Measurements from ENCODE around the gene CRYBB1. TPM values are rescaled to one million over a fixed set of nuclear protein-coding genes. Genes with fewer than 3 reads are reported as not detected.

Gene CRYBB1
- total RNA-seq, 1 experiment from 2014 or later = not detected

GRCh38 chr22:26555478-26555877 lies 62.3 kb downstream of the CRYBB1 start:
- TF ChIP-seq, protein P1, sequence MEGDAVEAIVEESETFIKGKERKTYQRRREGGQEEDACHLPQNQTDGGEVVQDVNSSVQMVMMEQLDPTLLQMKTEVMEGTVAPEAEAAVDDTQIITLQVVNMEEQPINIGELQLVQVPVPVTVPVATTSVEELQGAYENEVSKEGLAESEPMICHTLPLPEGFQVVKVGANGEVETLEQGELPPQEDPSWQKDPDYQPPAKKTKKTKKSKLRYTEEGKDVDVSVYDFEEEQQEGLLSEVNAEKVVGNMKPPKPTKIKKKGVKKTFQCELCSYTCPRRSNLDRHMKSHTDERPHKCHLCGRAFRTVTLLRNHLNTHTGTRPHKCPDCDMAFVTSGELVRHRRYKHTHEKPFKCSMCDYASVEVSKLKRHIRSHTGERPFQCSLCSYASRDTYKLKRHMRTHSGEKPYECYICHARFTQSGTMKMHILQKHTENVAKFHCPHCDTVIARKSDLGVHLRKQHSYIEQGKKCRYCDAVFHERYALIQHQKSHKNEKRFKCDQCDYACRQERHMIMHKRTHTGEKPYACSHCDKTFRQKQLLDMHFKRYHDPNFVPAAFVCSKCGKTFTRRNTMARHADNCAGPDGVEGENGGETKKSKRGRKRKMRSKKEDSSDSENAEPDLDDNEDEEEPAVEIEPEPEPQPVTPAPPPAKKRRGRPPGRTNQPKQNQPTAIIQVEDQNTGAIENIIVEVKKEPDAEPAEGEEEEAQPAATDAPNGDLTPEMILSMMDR (IDR thresholded peaks at IDR 0.05; ENCODE audit: unreplicated experiment) = no peak
- no TSS peak for BruUV-seq (replicated peaks)
- Mint-ChIP-seq H3K27me3 (ENCODE audit: unreplicated experiment) (no peaks in the 10 kb centered on the region), H3K27ac (ENCODE audit: unreplicated experiment) (no peak overlapping the region), H3K36me3 (ENCODE audit: insufficient read depth, unreplicated experiment) (no peaks in the 10 kb centered on the region), H3K4me3 (ENCODE audit: low read depth, unreplicated experiment) (no peak overlapping the region), H3K4me1 (ENCODE audit: low read depth, unreplicated experiment) (no peaks in the 10 kb centered on the region), H3K9me3 (ENCODE audit: low read depth, unreplicated experiment) (no peaks in the 10 kb centered on the region)
- intact Hi-C loops (cut with micrococcal nuclease; ENCODE audit: unreplicated experiment) = no loop called here
- no peak for DNase-seq
- CTCF ChIA-PET = no interaction called here

- TF ChIP-seq, protein P1 (IDR thresholded peaks at IDR 0.05; ENCODE audit: unreplicated experiment) = no peak
- intact Hi-C loops (cut with micrococcal nuclease; ENCODE audit: unreplicated experiment) = no loop called here
- no peaks in the 10 kb centered on the region for H3K27me3 Mint-ChIP-seq (ENCODE audit: unreplicated experiment)
- CTCF ChIA-PET = no interaction called here
- no peak overlapping the region for H3K4me3 Mint-ChIP-seq (ENCODE audit: low read depth, unreplicated experiment)
- no peak overlapping the region for H3K27ac Mint-ChIP-seq (ENCODE audit: unreplicated experiment)
- H3K9me3 Mint-ChIP-seq (ENCODE audit: low read depth, unreplicated experiment) = no peaks in the 10 kb centered on the region
- no peaks in the 10 kb centered on the region for H3K36me3 Mint-ChIP-seq (ENCODE audit: insufficient read depth, unreplicated experiment)
- no peak for DNase-seq
- no TSS peak for BruUV-seq (replicated peaks)
- H3K4me1 Mint-ChIP-seq (ENCODE audit: low read depth, unreplicated experiment) = no peaks in the 10 kb centered on the region
Measured at GRCh38 chr22:26554956-26555355, 62.9 kb downstream of the CRYBB1 start.

- intact Hi-C loops (cut with micrococcal nuclease; ENCODE audit: unreplicated experiment) = no loop called here
- H3K27ac Mint-ChIP-seq (ENCODE audit: unreplicated experiment) = no peak overlapping the region
- DNase-seq = no peak
- TF ChIP-seq, protein P1 (IDR thresholded peaks at IDR 0.05; ENCODE audit: unreplicated experiment) = no peak
- H3K4me3 Mint-ChIP-seq (ENCODE audit: low read depth, unreplicated experiment) = no peak overlapping the region
- H3K27me3 Mint-ChIP-seq (ENCODE audit: unreplicated experiment) = no peaks in the 10 kb centered on the region
- no peaks in the 10 kb centered on the region for H3K4me1 Mint-ChIP-seq (ENCODE audit: low read depth, unreplicated experiment)
- BruUV-seq (replicated peaks) = no TSS peak
- H3K36me3 Mint-ChIP-seq (ENCODE audit: insufficient read depth, unreplicated experiment) = no peaks in the 10 kb centered on the region
- H3K9me3 Mint-ChIP-seq (ENCODE audit: low read depth, unreplicated experiment) = no peaks in the 10 kb centered on the region
- CTCF ChIA-PET = no interaction called here
Measured at GRCh38 chr22:26553056-26553752, 64.6 kb downstream of the CRYBB1 start.

- no peak for DNase-seq
- no TSS peak for BruUV-seq (replicated peaks)
- Mint-ChIP-seq H3K27ac (ENCODE audit: unreplicated experiment) (no peak overlapping the region), H3K36me3 (ENCODE audit: insufficient read depth, unreplicated experiment) (no peaks in the 10 kb centered on the region), H3K9me3 (ENCODE audit: low read depth, unreplicated experiment) (no peaks in the 10 kb centered on the region), H3K27me3 (ENCODE audit: unreplicated experiment) (no peaks in the 10 kb centered on the region), H3K4me3 (ENCODE audit: low read depth, unreplicated experiment) (no peak overlapping the region), H3K4me1 (ENCODE audit: low read depth, unreplicated experiment) (no peaks in the 10 kb centered on the region)
- CTCF ChIA-PET = no interaction called here
- TF ChIP-seq, protein P1 (IDR thresholded peaks at IDR 0.05; ENCODE audit: unreplicated experiment) = no peak
- intact Hi-C loops (cut with micrococcal nuclease; ENCODE audit: unreplicated experiment) = no loop called here
Measured at GRCh38 chr22:26552466-26552865, 65.4 kb downstream of the CRYBB1 start.
